B cell (primary cell): ENCODE data around the gene D2HGDH. TPM values are rescaled to one million over a fixed set of nuclear protein-coding genes. Genes with fewer than 3 reads are reported as not detected.

ENCODE experiments used
- ATAC-seq: fragments of 200-7000 bp; cut with Tn5 transposase; one replicate; pipeline ENCODE4 v1.10.0; 2021; ENCODE audit warnings: low read depth, mild to moderate bottlenecking, moderate number of reproducible peaks, moderate library complexity
- CTCF ChIA-PET: fragments of 350-600 bp; sonication (Branson Sonifier 250); formaldehyde crosslinking; loops from one replicate; lab custom pipeline; 2021; ENCODE audit warnings: antibody characterized with exemption, inconsistent platforms; lab: Charles Lee
- POLR2A ChIA-PET: fragments of 350-600 bp; sonication (Branson Sonifier 250); formaldehyde crosslinking; loops from one replicate; lab custom pipeline; 2021; ENCODE audit warnings: antibody characterized with exemption; lab: Charles Lee
- DNase-seq: peaks from one replicate; pipeline ENCODE4 v3.0.0; 2013
- H2AFZ ChIP-seq: 2 replicates; pipeline ENCODE4 v1.6.1; 2012; ENCODE audit warnings: mild to moderate bottlenecking, low read depth, low read length; ENCODE audit not compliant: insufficient read depth, poor library complexity, severe bottlenecking
- H3K27ac ChIP-seq, 2 donors: 1 replicate in 1 of 2; 2 replicates in 1 of 2; pipeline ENCODE4 v1.5.1; 2012 to 2013; ENCODE audit warnings: low read length in 2 of 2, mild to moderate bottlenecking in 2 of 2, moderate library complexity in 1 of 2
- H3K27me3 ChIP-seq, 4 experiments: fragments of 200-600 bp in 1 of 4; sonication (generic) in 1 of 4; replicated peaks in 1 of 4; 1 replicate in 2 of 4; 2 replicates in 2 of 4; pipeline versions ENCODE4 v1.6.1 to v1.7.0; 2013 to 2016; ENCODE audit warnings: low read length in 3 of 4, mild to moderate bottlenecking in 2 of 4, mixed read lengths in 1 of 4, moderate library complexity in 1 of 4; ENCODE audit not compliant: insufficient read depth in 4 of 4, control insufficient read depth in 3 of 4; ENCODE audit errors: control extremely low read depth in 1 of 4
- H3K36me3 ChIP-seq, 2 experiments: replicated peaks in 1 of 2; 1 replicate in 1 of 2; 2 replicates in 1 of 2; pipeline versions ENCODE4 v1.6.1 to v1.7.1; 2013; ENCODE audit warnings: low read length in 1 of 2; ENCODE audit not compliant: insufficient read depth in 2 of 2, control insufficient read depth in 1 of 2; ENCODE audit errors: control extremely low read depth in 1 of 2, extremely low read depth in 1 of 2
- H3K4me1 ChIP-seq, 2 donors: fragments of 200-600 bp in 1 of 2; sonication (generic) in 1 of 2; 1 replicate in 1 of 2; 2 replicates in 1 of 2; pipeline versions ENCODE4 v1.5.1 to v1.6.1; 2013 to 2017; ENCODE audit warnings: low read length in 2 of 2; ENCODE audit not compliant: control insufficient read depth in 2 of 2, insufficient read depth in 2 of 2
- H3K4me2 ChIP-seq: replicated peaks from 2 replicates; pipeline ENCODE3; 2012; ENCODE audit warnings: mild to moderate bottlenecking, low read depth, low read length; ENCODE audit not compliant: poor library complexity, severe bottlenecking
- H3K4me3 ChIP-seq, 5 experiments: fragments of 200-600 bp in 1 of 5; sonication (generic) in 1 of 5; 1 replicate in 3 of 5; 2 replicates in 2 of 5; pipeline versions ENCODE4 v1.5.1 to v1.7.0; 2011 to 2016; ENCODE audit warnings: low read length in 4 of 5, mild to moderate bottlenecking in 4 of 5, low read depth in 2 of 5, control low read depth in 1 of 5, moderate library complexity in 1 of 5; ENCODE audit not compliant: insufficient read depth in 1 of 5; ENCODE audit errors: control extremely low read depth in 1 of 5, extremely low read depth in 1 of 5
- H3K79me2 ChIP-seq: fragments of 200-600 bp; sonication (generic); one replicate; pipeline ENCODE4 v1.6.0; 2016; ENCODE audit warnings: low read length; ENCODE audit not compliant: control insufficient read depth, insufficient read depth
- H3K9ac ChIP-seq: fragments of 200-600 bp; sonication (generic); 2 replicates; pipeline ENCODE4 v1.6.1; 2017; ENCODE audit warnings: mild to moderate bottlenecking, low read length, moderate library complexity
- H3K9me3 ChIP-seq, 3 donors: one replicate each; pipeline versions ENCODE4 v1.6.1 to v1.7.1; 2013; ENCODE audit warnings: low read length in 2 of 3; ENCODE audit not compliant: control insufficient read depth in 2 of 3, insufficient read depth in 1 of 3; ENCODE audit errors: control extremely low read depth in 1 of 3
- H4K20me1 ChIP-seq: 2 replicates; pipeline ENCODE4 v1.6.0; 2012; ENCODE audit warnings: mild to moderate bottlenecking, low read length; ENCODE audit not compliant: insufficient read depth, control insufficient read depth, poor library complexity, severe bottlenecking
- H3K27ac Mint-ChIP-seq: one replicate; pipeline ENCODE4 v1.8.0; 2021; ENCODE audit warnings: mixed read lengths
- H3K27me3 Mint-ChIP-seq: one replicate; pipeline ENCODE4 v1.8.0; 2021; ENCODE audit warnings: mixed read lengths
- H3K4me1 Mint-ChIP-seq: one replicate; pipeline ENCODE4 v1.8.0; 2021; ENCODE audit warnings: mixed read lengths
- H3K4me3 Mint-ChIP-seq: one replicate; pipeline ENCODE4 v1.8.0; 2021; ENCODE audit warnings: mixed read lengths
- H3K9me3 Mint-ChIP-seq: one replicate; pipeline ENCODE4 v1.8.0; 2022; ENCODE audit warnings: mixed read lengths; ENCODE audit not compliant: insufficient read depth
- EZH2 ChIP-seq: IDR thresholded peaks from 2 replicates; pipeline ENCODE4 v1.6.1; 2012; ENCODE audit warnings: borderline replicate concordance, low read depth, mild to moderate bottlenecking, moderate library complexity, low read length; ENCODE audit not compliant: insufficient read depth, poor library complexity, severe bottlenecking
- WGBS: methylation state at CpG from one replicate; pipeline ENCODE4 v1.1.5; 2013; ENCODE audit warnings: missing lambda C conversion rate; ENCODE audit not compliant: insufficient coverage; 5-methylcytosine and 5-hydroxymethylcytosine counted together
- intact Hi-C: fragments of 100-400 bp; cut with micrococcal nuclease; formaldehyde crosslinking; loops from one replicate; pipeline ENCODE4 v1.10.0; 2022
- polyA plus RNA-seq: library from polyadenylated mRNA; depleted of rRNA; stranded (reverse); fragments of >200 nt; gene quantifications from 2 replicates; pipeline ENCODE4 v1.2.3, GENCODE V29; 2012
- total RNA-seq, 2 donors: library from RNA; stranded (reverse); fragments of 120-200 nt in 1 of 2; gene quantifications; 1 replicate in 1 of 2; 2 replicates in 1 of 2; pipeline versions ENCODE4 v1.2.3 to v1.2.4, GENCODE V29; 2013 to 2022
- TF ChIP-seq, protein P1 (sequence below): fragments of 200-600 bp; IDR thresholded peaks from one replicate; pipeline ENCODE4 v1.8.0; 2022; ENCODE audit warnings: antibody characterized with exemption, mild to moderate bottlenecking

Gene D2HGDH
- total and polyA plus RNA-seq, 2 donors (not counting 1 experiment from before 2014, with no cell fraction given), result 44.0 to 67.7 TPM

DNA sequence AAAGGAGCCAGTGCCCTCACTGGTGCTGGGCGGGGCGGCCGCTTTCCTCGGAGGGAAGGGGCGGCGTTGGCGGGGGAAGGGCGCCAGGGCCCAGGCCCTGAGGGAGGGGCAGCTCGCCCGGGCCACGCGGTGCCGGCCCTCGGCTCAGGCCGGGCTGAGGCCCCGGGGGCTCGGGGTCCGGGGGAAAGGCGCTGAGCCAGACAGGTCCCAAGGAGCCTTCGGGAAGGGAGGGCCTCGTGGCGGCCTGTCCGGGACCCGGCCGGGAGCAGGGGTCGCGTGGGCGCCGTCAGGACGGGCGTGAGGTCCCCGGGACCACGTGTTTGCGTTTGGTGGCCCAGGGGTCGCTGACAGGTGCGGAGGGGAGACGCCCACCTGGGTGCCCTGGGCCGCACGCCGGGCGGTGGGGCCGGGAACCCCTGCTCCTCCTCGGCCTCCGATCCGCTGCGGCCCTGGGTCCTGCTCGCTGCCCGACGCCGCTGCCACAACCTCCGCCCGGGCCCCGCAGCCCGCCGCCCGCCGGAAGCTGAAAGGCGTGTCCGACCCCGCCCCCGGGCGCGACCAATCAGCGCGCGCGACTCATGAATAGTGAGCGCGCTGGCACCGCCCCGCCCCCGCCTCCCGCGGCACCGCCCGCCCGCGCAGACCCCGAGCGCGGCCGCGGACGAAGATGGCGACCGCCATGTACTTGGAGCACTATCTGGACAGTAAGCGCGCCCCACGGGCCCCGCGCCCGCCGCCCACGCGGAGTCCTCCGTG, 32.9 kb upstream of the D2HGDH start, which contains the start of gene ING5:
ING5 (plus strand) TSS at position 641 of the 756 bp plus-strand sequence; CDS start at position 668, 27 bp downstream.
- peak within 1 kb of the TSS; percentile 82 for H2AFZ ChIP-seq
- H3K27me3 Mint-ChIP-seq, result no peaks in the 10 kb centered on the region
- WGBS, result under 1% methylated on average over 96 of the region's 96 CpGs
- TF ChIP-seq, protein P1, sequence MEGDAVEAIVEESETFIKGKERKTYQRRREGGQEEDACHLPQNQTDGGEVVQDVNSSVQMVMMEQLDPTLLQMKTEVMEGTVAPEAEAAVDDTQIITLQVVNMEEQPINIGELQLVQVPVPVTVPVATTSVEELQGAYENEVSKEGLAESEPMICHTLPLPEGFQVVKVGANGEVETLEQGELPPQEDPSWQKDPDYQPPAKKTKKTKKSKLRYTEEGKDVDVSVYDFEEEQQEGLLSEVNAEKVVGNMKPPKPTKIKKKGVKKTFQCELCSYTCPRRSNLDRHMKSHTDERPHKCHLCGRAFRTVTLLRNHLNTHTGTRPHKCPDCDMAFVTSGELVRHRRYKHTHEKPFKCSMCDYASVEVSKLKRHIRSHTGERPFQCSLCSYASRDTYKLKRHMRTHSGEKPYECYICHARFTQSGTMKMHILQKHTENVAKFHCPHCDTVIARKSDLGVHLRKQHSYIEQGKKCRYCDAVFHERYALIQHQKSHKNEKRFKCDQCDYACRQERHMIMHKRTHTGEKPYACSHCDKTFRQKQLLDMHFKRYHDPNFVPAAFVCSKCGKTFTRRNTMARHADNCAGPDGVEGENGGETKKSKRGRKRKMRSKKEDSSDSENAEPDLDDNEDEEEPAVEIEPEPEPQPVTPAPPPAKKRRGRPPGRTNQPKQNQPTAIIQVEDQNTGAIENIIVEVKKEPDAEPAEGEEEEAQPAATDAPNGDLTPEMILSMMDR, result peak; percentile 19
- no peak for TF ChIP-seq EZH2
- H3K27ac Mint-ChIP-seq, result peak within 1 kb of the TSS; percentile 96
- H3K4me1 ChIP-seq, result peaks cover 14 to 21% of the 10 kb centered on the region in 2 donors
- H3K4me2 ChIP-seq, result peak within 1 kb of the TSS; percentile 99
- peak within 1 kb of the TSS; percentile 94 for H3K4me3 Mint-ChIP-seq
- ChIA-PET POLR2A (interaction anchor here (0.5 to 3.5 kb wide), 7 partner anchors 13 to 386 kb away, joined by 3 to 30 read pairs (median 12); partner anchors contain the start of genes ATG4B, D2HGDH, DTYMK and HDLBP), CTCF (interaction anchor here (0.6 to 3.7 kb wide), 10 partner anchors 13 to 387 kb away, joined by 3 to 41 read pairs (median 4); partner anchors contain the start of genes ATG4B, D2HGDH, DTYMK and HDLBP)
- H3K9me3 ChIP-seq, result peaks cover 0 to 12% (median 2%) of the 10 kb centered on the region in 3 donors
- peaks cover 18% of the 10 kb centered on the region for H4K20me1 ChIP-seq
- no peaks in the 10 kb centered on the region for H3K27me3 ChIP-seq
- peaks cover 20% of the 10 kb centered on the region for H3K4me1 Mint-ChIP-seq
- H3K27ac ChIP-seq, result peak within 1 kb of the TSS; percentile 87 to 89
- intact Hi-C loops, result loop anchor here (1.0 to 5.0 kb wide), 5 partner anchors 15 to 869 kb away; partner anchors contain the start of genes ATG4B, D2HGDH, DTYMK and THAP4
- peaks cover 0 to 10% of the 10 kb centered on the region in 2 experiments for H3K36me3 ChIP-seq
- DNase-seq, result peak; percentile 97
- peaks cover 33% of the 10 kb centered on the region for H3K79me2 ChIP-seq
- peak within 1 kb of the TSS; percentile 84 for H3K9ac ChIP-seq
- peak; percentile 63 for ATAC-seq
- H3K4me3 ChIP-seq, result peak within 1 kb of the TSS; percentile 15 to 80 (median 74)
- no peaks in the 10 kb centered on the region for H3K9me3 Mint-ChIP-seq
